HG02981 (cell line): ENCODE results near the gene C6orf141.
"Not testable (repeated sequence)": the region's sequence is repeated elsewhere in the genome, so short reads cannot be mapped to it uniquely, and the experiment has no call there.

ENCODE experiments used
- ATAC-seq: cut with Tn5 transposase; IDR thresholded peaks from one replicate; pipeline ENCODE4 v1.9.1; 2021; ENCODE audit warnings: mild to moderate bottlenecking, moderate library complexity; ENCODE audit not compliant: unreplicated experiment

The C6orf141 gene

GRCh38 chr6:49570474-49571079 lies 20.1 kb downstream of the C6orf141 start:
- no peak for ATAC-seq

DNA sequence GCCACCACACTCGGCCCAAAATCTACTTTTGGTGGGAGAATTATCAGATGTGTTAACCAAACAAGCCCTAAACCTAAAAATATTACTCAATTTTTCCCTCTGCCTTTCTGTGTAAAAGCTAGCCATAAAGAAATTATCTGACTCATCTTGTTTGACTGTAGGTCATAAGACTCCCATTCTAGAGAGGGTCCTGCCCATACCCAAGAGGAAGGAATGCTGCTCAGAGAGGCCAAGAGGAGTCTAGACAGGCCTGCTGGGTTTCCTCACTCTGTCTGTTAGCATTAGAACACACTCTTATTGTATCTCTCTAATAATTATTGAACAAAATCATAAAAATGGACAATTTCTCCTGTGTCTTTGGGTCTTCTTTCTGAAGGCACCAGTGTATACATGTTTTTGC lies 26.1 kb downstream of the C6orf141 start:
- ATAC-seq: no peak

GRCh38 chr6:49579649-49580048 lies 29.2 kb downstream of the C6orf141 start:
- ATAC-seq: no peak

- ATAC-seq: no peak
Measured at GRCh38 chr6:49582529-49582928, 32.1 kb downstream of the C6orf141 start.

GRCh38 chr6:49587262-49587661 lies 36.8 kb downstream of the C6orf141 start:
- ATAC-seq: not testable (repeated sequence)
